Esophagus squamous epithelium (tissue), 5 donors: ENCODE data around the gene POSTN. TPM values are rescaled to one million over a fixed set of nuclear protein-coding genes. Genes with fewer than 3 reads are reported as not detected.

Source experiments
- DNase-seq: peaks from one replicate; lab custom pipeline; 2025; lab: John Stamatoyannopoulos, UW
- H3K27ac ChIP-seq, 4 donors: fragments of 200-600 bp; sonication (generic); one replicate each; pipeline ENCODE4 v1.5.1; 2016 to 2019; ENCODE audit warnings: mild to moderate bottlenecking in 1 of 4
- H3K27me3 ChIP-seq, 4 donors: fragments of 200-600 bp; sonication (generic); 1 replicate in 3 of 4; 2 replicates in 1 of 4; pipeline versions ENCODE4 v1.5.1 to v1.6.0; 2017 to 2021; ENCODE audit warnings: antibody characterized with exemption in 1 of 4
- H3K36me3 ChIP-seq, 3 donors: fragments of 200-600 bp; sonication (generic); one replicate each; pipeline ENCODE4 v1.5.1; 2016 to 2019
- H3K4me1 ChIP-seq, 3 donors: fragments of 200-600 bp; sonication (generic); one replicate each; pipeline ENCODE4 v1.5.1; 2017 to 2019
- H3K4me3 ChIP-seq, 4 donors: fragments of 200-600 bp; sonication (generic); 1 replicate in 3 of 4; 2 replicates in 1 of 4; pipeline ENCODE4 v1.5.1; 2016 to 2019; ENCODE audit warnings: mild to moderate bottlenecking in 2 of 4, moderate library complexity in 1 of 4
- H3K9me3 ChIP-seq, 3 donors: fragments of 200-600 bp; sonication (generic); one replicate each; pipeline ENCODE4 v1.5.1; 2016 to 2019
- CTCF ChIP-seq, 6 experiments: fragments of 450-650 bp in 4 of 6; fragments of 200-600 bp in 2 of 6; sonication (generic) in 2 of 6; IDR thresholded peaks; one replicate each; pipeline ENCODE4 v1.5.1; 2016 to 2019; ENCODE audit warnings: antibody characterized with exemption in 6 of 6, mild to moderate bottlenecking in 4 of 6, moderate library complexity in 4 of 6
- POLR2A ChIP-seq, 4 donors: fragments of 450-650 bp; IDR thresholded peaks; one replicate each; pipeline ENCODE4 v1.6.1; 2017; ENCODE audit warnings: antibody characterized with exemption in 4 of 4, mild to moderate bottlenecking in 4 of 4, moderate library complexity in 3 of 4
- WGBS, 2 donors: methylation state at CpG; one replicate each; pipeline ENCODE4 v1.1.5; 2018; 5-methylcytosine and 5-hydroxymethylcytosine counted together
- intact Hi-C: fragments of 100-400 bp; cut with DNase I; formaldehyde crosslinking; loops from one replicate; pipeline ENCODE4 v1.15.0; 2022
- total RNA-seq, 4 donors: library from RNA; depleted of rRNA; stranded (reverse); fragments of >200 nt; gene quantifications; one replicate each; pipeline ENCODE4 v1.1.0, GENCODE V29; 2016
- donor health status: DM: yes; HTN: yes; CAD: no.

Gene POSTN
- total RNA-seq: 10 to 100 TPM in 2 of 4 donors, 1 to 10 TPM in 2; 2.1 to 33.2 (median 11.0) TPM

GRCh38 chr13:37598597-37598996 lies at the start of gene POSTN:
POSTN (minus strand) TSS chr13:37598768; CDS start chr13:37598726, 42 bp downstream.
- intact Hi-C loops: no loop called here
- TF ChIP-seq CTCF (IDR thresholded peaks at IDR 0.05) (no peak), POLR2A (IDR thresholded peaks at IDR 0.05) (no peak)
- peak within 1 kb of the TSS in 2 of 4 donors; percentile 17 to 36 for H3K4me3 ChIP-seq
- H3K4me1 ChIP-seq: peaks cover 0 to 5% (median 0%) of the 10 kb centered on the region in 3 donors
- H3K9me3 ChIP-seq: no peaks in the 10 kb centered on the region
- 12 to 14% methylated on average over 6 of the region's 6 CpGs for WGBS, 2 donors
- H3K27ac ChIP-seq: no peak within 1 kb of the TSS
- DNase-seq: no peak
- no peaks in the 10 kb centered on the region for H3K36me3 ChIP-seq
- no peaks in the 10 kb centered on the region for H3K27me3 ChIP-seq

GRCh38 chr13:37647031-37647650 lies 48.6 kb upstream of the POSTN start:
- Histone ChIP-seq H3K27me3 (no peaks in the 10 kb centered on the region), H3K36me3 (no peaks in the 10 kb centered on the region), H3K9me3 (no peaks in the 10 kb centered on the region), H3K4me1 (no peaks in the 10 kb centered on the region), H3K27ac (no peak overlapping the region), H3K4me3 (no peak overlapping the region)
- no peak for TF ChIP-seq POLR2A (IDR thresholded peaks at IDR 0.05)
- no peak for TF ChIP-seq CTCF (IDR thresholded peaks at IDR 0.05)
- intact Hi-C loops: no loop called here
- 34 to 39% methylated on average over 5 of the region's 5 CpGs for WGBS, 2 donors
- DNase-seq: no peak

GRCh38 chr13:37646531-37646930 lies 48.0 kb upstream of the POSTN start:
- WGBS, 2 donors: 43 to 45% methylated on average over 3 of the region's 3 CpGs
- TF ChIP-seq CTCF (IDR thresholded peaks at IDR 0.05): no peak
- no peak for TF ChIP-seq POLR2A (IDR thresholded peaks at IDR 0.05)

GRCh38 chr13:37645181-37645740 lies 46.7 kb upstream of the POSTN start:
- 30 to 42% methylated on average over 7 of the region's 7 CpGs for WGBS, 2 donors
- Histone ChIP-seq H3K36me3 (no peaks in the 10 kb centered on the region), H3K4me1 (no peaks in the 10 kb centered on the region), H3K27me3 (no peaks in the 10 kb centered on the region), H3K4me3 (no peak overlapping the region), H3K9me3 (no peaks in the 10 kb centered on the region), H3K27ac (no peak overlapping the region)
- intact Hi-C loops: no loop called here
- TF ChIP-seq POLR2A (IDR thresholded peaks at IDR 0.05): no peak
- TF ChIP-seq CTCF (IDR thresholded peaks at IDR 0.05): no peak
- DNase-seq: no peak

More at GRCh38 chr13:37646531-37646930, 48.0 kb upstream of the POSTN start:
- no peak overlapping the region for H3K27ac ChIP-seq
- no peak overlapping the region for H3K4me3 ChIP-seq
- H3K36me3 ChIP-seq: no peaks in the 10 kb centered on the region
- intact Hi-C loops: no loop called here
- H3K27me3 ChIP-seq: no peaks in the 10 kb centered on the region
- H3K4me1 ChIP-seq: no peaks in the 10 kb centered on the region
- H3K9me3 ChIP-seq: no peaks in the 10 kb centered on the region
- no peak for DNase-seq

- no peak for TF ChIP-seq CTCF (IDR thresholded peaks at IDR 0.05)
- TF ChIP-seq POLR2A (IDR thresholded peaks at IDR 0.05): no peak
- intact Hi-C loops: no loop called here
- Histone ChIP-seq H3K27me3 (no peaks in the 10 kb centered on the region), H3K4me3 (no peak overlapping the region), H3K27ac (no peak overlapping the region), H3K4me1 (no peaks in the 10 kb centered on the region), H3K9me3 (no peaks in the 10 kb centered on the region), H3K36me3 (no peaks in the 10 kb centered on the region)
- WGBS, 2 donors: 83 to 93% methylated on average over 2 of the region's 2 CpGs
- no peak for DNase-seq
Measured at GRCh38 chr13:37641391-37641790, 42.8 kb upstream of the POSTN start.
